ENCODE measurements around the gene ABI3BP. TPM values are rescaled to one million over a fixed set of nuclear protein-coding genes. Genes with fewer than 3 reads are reported as not detected.
"Not testable (repeated sequence)": the region's sequence is repeated elsewhere in the genome, so short reads cannot be mapped to it uniquely, and the experiment has no call there.

The ABI3BP gene
- total RNA-seq, 2 donors from 2014 or later: 0.12 to 0.32 TPM

GRCh38 chr3:100968932-100969906 lies 24.0 kb downstream of the ABI3BP start:
- H3K9me3 Mint-ChIP-seq: no peaks in the 10 kb centered on the region
- ATAC-seq (no peak), DNase-seq (ENCODE audit: low spot score in 2 of 2) (no peak)
- H3K36me3 Mint-ChIP-seq: no peaks in the 10 kb centered on the region
- H3K27ac Mint-ChIP-seq: no peak overlapping the region

- Mint-ChIP-seq H3K27ac (no peak overlapping the region), H3K36me3 (no peaks in the 10 kb centered on the region), H3K9me3 (no peaks in the 10 kb centered on the region)
- ATAC-seq (no peak), DNase-seq (ENCODE audit: low spot score in 2 of 2) (no peak)
These were observed 26.4 kb downstream of the ABI3BP start for GRCh38 chr3:100966807-100967206.

GRCh38 chr3:100966049-100966491 lies 27.2 kb downstream of the ABI3BP start:
- H3K9me3 Mint-ChIP-seq: no peaks in the 10 kb centered on the region
- DNase-seq (ENCODE audit: low spot score in 2 of 2) (no peak), ATAC-seq (peak in 1 of 2 donors; percentile 79)
- no peak overlapping the region for H3K27ac Mint-ChIP-seq
- no peaks in the 10 kb centered on the region for H3K36me3 Mint-ChIP-seq

GRCh38 chr3:100963041-100963440 lies 30.2 kb downstream of the ABI3BP start:
- no peak for DNase-seq (ENCODE audit: low spot score in 2 of 2)
- no peak for ATAC-seq
- no peak overlapping the region for H3K27ac Mint-ChIP-seq
- H3K9me3 Mint-ChIP-seq: peaks cover 7 to 8% of the 10 kb centered on the region in 2 donors
- H3K36me3 Mint-ChIP-seq: peaks cover 0 to 7% of the 10 kb centered on the region in 2 donors

GRCh38 chr3:100957261-100957986 lies 35.8 kb downstream of the ABI3BP start:
- H3K36me3 Mint-ChIP-seq: peaks cover 0 to 7% of the 10 kb centered on the region in 2 donors
- H3K27ac Mint-ChIP-seq: no peak overlapping the region
- no peak for ATAC-seq
- DNase-seq (ENCODE audit: low spot score in 2 of 2): no peak
- H3K9me3 Mint-ChIP-seq: peaks cover 7 to 8% of the 10 kb centered on the region in 2 donors

DNA sequence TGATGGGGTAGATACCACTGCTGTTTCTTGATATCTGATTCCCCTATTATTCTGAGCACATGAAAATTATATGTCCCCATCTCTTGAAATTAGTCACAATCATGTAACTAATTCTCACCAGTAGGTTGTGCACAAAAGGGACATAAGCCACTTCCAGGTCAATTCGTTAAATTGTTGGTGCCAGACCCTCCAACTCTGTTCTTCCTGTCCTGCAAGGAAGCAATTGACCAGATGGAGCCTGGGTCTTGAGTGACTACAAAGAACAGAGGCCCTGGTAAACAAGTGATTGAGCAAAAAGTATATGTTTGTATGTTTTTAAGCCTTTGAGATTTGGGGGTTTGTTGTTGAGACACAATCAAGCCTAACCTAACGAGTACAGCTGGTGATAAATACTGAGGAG lies 36.9 kb downstream of the ABI3BP start:
- Mint-ChIP-seq H3K9me3 (peaks cover 7 to 8% of the 10 kb centered on the region in 2 donors), H3K36me3 (peaks cover 0 to 7% of the 10 kb centered on the region in 2 donors), H3K27ac (no peak overlapping the region)
- DNase-seq (ENCODE audit: low spot score in 2 of 2) (no peak), ATAC-seq (no peak)

DNA sequence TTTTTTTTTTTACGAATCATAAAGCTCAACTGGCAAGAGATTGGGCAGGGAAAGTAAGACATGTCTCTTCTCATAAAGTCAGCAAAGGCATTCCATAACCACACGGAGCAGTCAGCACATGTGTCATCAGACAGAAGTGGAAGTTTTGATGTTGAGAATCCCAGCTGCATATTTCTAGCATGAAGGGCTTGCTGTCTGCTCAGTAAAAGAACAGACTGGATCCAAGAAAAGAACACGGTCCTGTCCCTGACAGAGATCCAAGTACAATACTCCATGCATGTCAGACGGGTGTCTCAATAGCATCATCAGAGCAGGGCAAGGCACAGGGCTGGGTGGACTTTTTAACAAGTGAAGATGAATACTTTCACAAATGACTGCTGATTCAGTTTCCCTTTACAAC lies 38.2 kb downstream of the ABI3BP start:
- H3K27ac Mint-ChIP-seq: no peak overlapping the region
- H3K36me3 Mint-ChIP-seq: peaks cover 0 to 3% of the 10 kb centered on the region in 2 donors
- DNase-seq (ENCODE audit: low spot score in 2 of 2) (no peak), ATAC-seq (no peak)
- peaks cover 2 to 3% of the 10 kb centered on the region in 2 donors for H3K9me3 Mint-ChIP-seq

DNA sequence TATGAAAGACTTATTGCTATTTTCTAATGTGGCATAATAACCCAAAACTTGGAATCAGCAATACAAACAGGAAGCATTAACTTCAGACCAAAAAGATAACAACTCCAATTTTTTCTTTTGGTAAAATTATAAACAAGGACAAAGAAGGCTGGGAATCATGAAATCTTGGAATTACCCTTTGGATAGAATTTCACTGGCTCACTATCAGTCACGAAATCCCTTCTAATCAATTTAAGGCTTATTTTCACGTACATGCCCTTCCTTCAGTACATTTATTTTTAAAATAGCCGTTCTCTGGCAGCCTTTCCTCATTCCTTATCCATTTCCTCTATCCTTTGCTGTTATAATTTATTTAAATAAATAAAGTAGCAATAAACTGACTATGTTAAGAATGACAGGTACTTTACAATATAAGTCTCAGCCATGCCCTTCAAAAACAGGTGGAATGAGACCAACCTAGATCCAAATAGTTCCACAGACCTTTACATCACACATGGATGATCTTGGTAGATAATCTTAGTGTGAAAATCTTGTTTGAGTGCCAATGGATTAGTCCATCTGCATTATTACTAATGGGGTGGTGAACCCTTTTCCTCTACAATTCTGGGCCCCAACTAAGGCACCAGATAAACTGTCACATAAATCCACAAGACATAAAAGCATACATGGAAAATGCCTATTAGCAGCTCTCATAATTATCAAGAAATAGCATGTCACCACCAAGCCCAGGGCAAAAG lies 38.9 kb downstream of the ABI3BP start:
- Mint-ChIP-seq H3K36me3 (no peaks in the 10 kb centered on the region), H3K9me3 (no peaks in the 10 kb centered on the region), H3K27ac (no peak overlapping the region)
- ATAC-seq: no peak
- no peak for DNase-seq (ENCODE audit: low spot score in 2 of 2)

- no peak overlapping the region for H3K27ac Mint-ChIP-seq
- no peaks in the 10 kb centered on the region for H3K36me3 Mint-ChIP-seq
- H3K9me3 Mint-ChIP-seq: no peaks in the 10 kb centered on the region
- ATAC-seq (no peak), DNase-seq (ENCODE audit: low spot score in 2 of 2) (no peak)
These were observed 40.1 kb downstream of the ABI3BP start for GRCh38 chr3:100953103-100953502.

- H3K27ac Mint-ChIP-seq: no peak overlapping the region
- DNase-seq (ENCODE audit: low spot score in 2 of 2): no peak
- no peaks in the 10 kb centered on the region for H3K9me3 Mint-ChIP-seq
- ATAC-seq: no peak
- H3K36me3 Mint-ChIP-seq: no peaks in the 10 kb centered on the region
These were observed 46.1 kb downstream of the ABI3BP start for GRCh38 chr3:100947119-100947518.

DNA sequence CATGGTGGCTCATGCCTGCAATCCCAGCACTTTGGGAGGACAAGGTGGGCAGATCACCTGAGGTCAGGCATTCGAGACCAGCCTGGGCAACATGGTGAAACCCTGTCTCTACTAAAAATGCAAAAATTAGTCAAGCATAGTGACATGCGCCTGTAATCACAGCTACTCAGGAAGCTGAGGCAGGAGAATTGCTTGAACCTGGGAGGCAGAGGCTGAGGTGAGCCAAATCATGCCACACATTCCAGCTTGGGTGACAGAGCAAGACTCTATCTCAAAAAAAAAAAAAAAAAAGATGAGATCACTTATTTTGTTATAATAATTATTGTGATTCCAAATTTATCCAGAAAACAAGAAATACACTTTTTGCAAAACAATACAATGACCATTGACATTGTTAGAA lies 47.1 kb downstream of the ABI3BP start:
- not testable (repeated sequence) for ATAC-seq; H3K27ac Mint-ChIP-seq; DNase-seq (ENCODE audit: low spot score in 2 of 2); H3K9me3 Mint-ChIP-seq; H3K36me3 Mint-ChIP-seq

- ATAC-seq (no peak), DNase-seq (ENCODE audit: low spot score in 2 of 2) (no peak)
- no peaks in the 10 kb centered on the region for H3K9me3 Mint-ChIP-seq
- no peaks in the 10 kb centered on the region for H3K36me3 Mint-ChIP-seq
- no peak overlapping the region for H3K27ac Mint-ChIP-seq
These were observed 51.8 kb downstream of the ABI3BP start for GRCh38 chr3:100941451-100941850.

DNA sequence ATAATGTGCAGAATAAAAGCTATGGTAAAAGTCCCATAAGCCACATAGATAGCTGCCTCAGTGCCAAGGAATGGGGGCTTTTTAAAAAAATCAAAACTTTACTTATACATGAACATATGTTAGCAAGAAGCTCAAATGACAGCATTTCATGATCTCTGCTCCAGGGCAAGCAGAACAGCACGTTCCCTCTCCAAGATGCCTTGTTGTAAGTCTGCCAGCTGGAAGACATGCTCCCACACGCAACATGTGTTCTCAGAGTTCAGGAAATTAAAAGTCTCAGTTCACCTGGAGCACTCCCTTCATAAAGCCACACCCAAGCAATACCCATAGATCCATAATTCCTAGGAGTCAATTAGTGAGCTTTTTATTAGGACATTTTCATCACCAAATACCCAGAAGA lies 52.2 kb downstream of the ABI3BP start:
- Mint-ChIP-seq H3K9me3 (no peaks in the 10 kb centered on the region), H3K36me3 (no peaks in the 10 kb centered on the region), H3K27ac (no peak overlapping the region)
- DNase-seq (ENCODE audit: low spot score in 2 of 2): no peak
- no peak for ATAC-seq

GRCh38 chr3:100936931-100937330 lies 56.3 kb downstream of the ABI3BP start:
- Mint-ChIP-seq H3K36me3 (no peaks in the 10 kb centered on the region), H3K9me3 (no peaks in the 10 kb centered on the region), H3K27ac (no peak overlapping the region)
- no peak for ATAC-seq
- DNase-seq (ENCODE audit: low spot score in 2 of 2): no peak

- ATAC-seq (no peak), DNase-seq (ENCODE audit: low spot score in 2 of 2) (no peak)
- Mint-ChIP-seq H3K36me3 (no peaks in the 10 kb centered on the region), H3K27ac (no peak overlapping the region), H3K9me3 (no peaks in the 10 kb centered on the region)
These were observed 60.7 kb downstream of the ABI3BP start for GRCh38 chr3:100932491-100932890.

- ATAC-seq (no peak), DNase-seq (ENCODE audit: low spot score in 2 of 2) (no peak)
- Mint-ChIP-seq H3K36me3 (no peaks in the 10 kb centered on the region), H3K27ac (no peak overlapping the region), H3K9me3 (no peaks in the 10 kb centered on the region)
These were observed 64.4 kb downstream of the ABI3BP start for GRCh38 chr3:100928638-100929428.
